ENCODE data around the gene SLC10A4.

Gene SLC10A4

GRCh38 chr4:48470570-48470969 is 12.6 kb upstream of the SLC10A4 start:
- TF ChIP-seq, protein P1, sequence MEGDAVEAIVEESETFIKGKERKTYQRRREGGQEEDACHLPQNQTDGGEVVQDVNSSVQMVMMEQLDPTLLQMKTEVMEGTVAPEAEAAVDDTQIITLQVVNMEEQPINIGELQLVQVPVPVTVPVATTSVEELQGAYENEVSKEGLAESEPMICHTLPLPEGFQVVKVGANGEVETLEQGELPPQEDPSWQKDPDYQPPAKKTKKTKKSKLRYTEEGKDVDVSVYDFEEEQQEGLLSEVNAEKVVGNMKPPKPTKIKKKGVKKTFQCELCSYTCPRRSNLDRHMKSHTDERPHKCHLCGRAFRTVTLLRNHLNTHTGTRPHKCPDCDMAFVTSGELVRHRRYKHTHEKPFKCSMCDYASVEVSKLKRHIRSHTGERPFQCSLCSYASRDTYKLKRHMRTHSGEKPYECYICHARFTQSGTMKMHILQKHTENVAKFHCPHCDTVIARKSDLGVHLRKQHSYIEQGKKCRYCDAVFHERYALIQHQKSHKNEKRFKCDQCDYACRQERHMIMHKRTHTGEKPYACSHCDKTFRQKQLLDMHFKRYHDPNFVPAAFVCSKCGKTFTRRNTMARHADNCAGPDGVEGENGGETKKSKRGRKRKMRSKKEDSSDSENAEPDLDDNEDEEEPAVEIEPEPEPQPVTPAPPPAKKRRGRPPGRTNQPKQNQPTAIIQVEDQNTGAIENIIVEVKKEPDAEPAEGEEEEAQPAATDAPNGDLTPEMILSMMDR (IDR thresholded peaks at IDR 0.05; ENCODE audit: low read length, missing control alignments) = no peak
- DNase-seq (ENCODE audit: low read depth) = no peak
- H3K4me3 ChIP-seq (replicated peaks; ENCODE audit: low read depth, low read length) = no peak overlapping the region

- no peak overlapping the region for H3K4me3 ChIP-seq (replicated peaks; ENCODE audit: low read depth, low read length)
- DNase-seq (ENCODE audit: low read depth) = no peak
- TF ChIP-seq, protein P1 (IDR thresholded peaks at IDR 0.05; ENCODE audit: low read length, missing control alignments) = no peak
Measured at GRCh38 chr4:48472794-48473193, 10.3 kb upstream of the SLC10A4 start.

DNA sequence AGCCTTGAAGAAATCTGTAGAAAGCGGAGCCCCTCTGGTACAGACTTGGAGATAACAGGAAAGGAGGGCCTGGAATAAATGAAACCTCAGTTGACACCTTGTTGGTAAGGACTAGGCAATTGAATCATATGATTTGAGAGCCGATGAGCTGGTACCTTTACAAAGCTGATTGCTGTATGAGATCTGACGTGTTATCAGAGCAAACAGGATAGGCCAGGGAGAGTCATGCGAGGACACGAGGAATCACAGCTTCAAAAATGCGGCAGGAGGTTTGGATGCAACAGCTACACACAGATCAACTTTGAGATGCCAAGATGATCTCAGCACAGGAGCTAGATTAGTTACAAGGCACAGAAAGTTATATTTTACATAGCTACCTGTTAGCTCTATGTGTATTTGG is 7.4 kb upstream of the SLC10A4 start:
- no peak for DNase-seq (ENCODE audit: low read depth)

GRCh38 chr4:48478273-48478672 is 4.9 kb upstream of the SLC10A4 start:
- TF ChIP-seq, protein P1 (IDR thresholded peaks at IDR 0.05; ENCODE audit: low read length, missing control alignments) = no peak
- DNase-seq (ENCODE audit: low read depth) = no peak
- H3K4me3 ChIP-seq (replicated peaks; ENCODE audit: low read depth, low read length) = no peak overlapping the region

More for the DNA sequence above, 7.4 kb upstream of the SLC10A4 start:
- TF ChIP-seq, protein P1 (IDR thresholded peaks at IDR 0.05; ENCODE audit: low read length, missing control alignments) = no peak
- no peak overlapping the region for H3K4me3 ChIP-seq (replicated peaks; ENCODE audit: low read depth, low read length)

DNA sequence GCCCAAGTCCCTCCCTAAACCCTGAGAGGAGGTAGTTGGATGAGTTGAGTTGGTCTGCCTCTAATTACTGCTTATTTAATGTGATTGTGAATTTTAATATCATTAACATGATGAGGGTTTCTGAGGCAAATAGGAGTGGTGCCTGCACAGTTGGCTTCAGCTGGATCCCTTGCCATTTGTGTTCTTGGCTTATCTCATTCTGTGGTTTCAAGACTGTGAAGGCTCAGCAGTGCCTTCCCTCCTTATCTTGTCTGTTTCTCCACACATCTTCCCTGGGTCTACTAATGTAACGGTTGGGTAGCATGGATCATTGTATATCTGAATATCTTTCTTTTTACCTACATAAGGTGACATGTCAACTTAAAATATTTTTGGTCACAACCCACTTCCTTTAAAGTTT is 1.6 kb upstream of the SLC10A4 start:
- TF ChIP-seq, protein P1 (IDR thresholded peaks at IDR 0.05; ENCODE audit: low read length, missing control alignments) = no peak
- H3K4me3 ChIP-seq (replicated peaks; ENCODE audit: low read depth, low read length) = no peak overlapping the region
- no peak for DNase-seq (ENCODE audit: low read depth)

DNA sequence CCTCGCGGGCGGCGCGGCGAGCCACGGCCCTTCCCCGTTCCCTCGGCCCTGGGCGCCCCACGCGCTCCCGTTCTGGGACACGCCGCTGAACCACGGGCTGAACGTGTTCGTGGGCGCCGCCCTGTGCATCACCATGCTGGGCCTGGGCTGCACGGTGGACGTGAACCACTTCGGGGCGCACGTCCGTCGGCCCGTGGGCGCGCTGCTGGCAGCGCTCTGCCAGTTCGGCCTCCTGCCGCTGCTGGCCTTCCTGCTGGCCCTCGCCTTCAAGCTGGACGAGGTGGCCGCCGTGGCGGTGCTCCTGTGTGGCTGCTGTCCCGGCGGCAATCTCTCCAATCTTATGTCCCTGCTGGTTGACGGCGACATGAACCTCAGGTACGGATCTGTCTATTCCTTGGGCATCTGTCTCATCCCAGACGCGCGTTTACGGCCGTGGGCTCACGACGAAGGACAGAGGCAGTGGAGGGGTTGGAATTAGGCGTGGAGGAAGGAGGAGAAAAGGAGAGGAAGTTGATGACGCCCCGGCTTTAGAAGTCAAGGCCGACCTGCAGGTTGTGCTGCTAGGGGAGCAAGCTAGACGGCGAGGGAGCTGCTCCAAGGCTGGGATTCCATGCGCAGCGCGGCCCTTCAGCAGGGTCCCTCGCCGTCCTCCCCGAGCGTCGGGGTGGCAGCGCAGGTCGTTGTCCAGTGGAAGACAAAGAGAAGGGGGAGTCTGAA is 792 bp downstream of the SLC10A4 start:
- H3K4me3 ChIP-seq (replicated peaks; ENCODE audit: low read depth, low read length) = no peak overlapping the region
- DNase-seq (ENCODE audit: low read depth) = no peak
- TF ChIP-seq, protein P1 (IDR thresholded peaks at IDR 0.05; ENCODE audit: low read length, missing control alignments) = no peak
